IPS-11a (cell line): ENCODE data around the gene TBC1D16.

Experiments
- H3K4me3 ChIP-seq: one replicate; pipeline ENCODE4 v1.5.1; 2013; ENCODE audit warnings: low read depth, low read length, control low read depth

The TBC1D16 gene

GRCh38 chr17:79930877-79931816 lies 104.5 kb downstream of the TBC1D16 start:
- H3K4me3 ChIP-seq: no peak overlapping the region

GRCh38 chr17:79930062-79930876 lies 105.4 kb downstream of the TBC1D16 start:
- H3K4me3 ChIP-seq: peak overlapping the region; percentile 27

- H3K4me3 ChIP-seq: no peak overlapping the region
These were observed 106.2 kb downstream of the TBC1D16 start for GRCh38 chr17:79929257-79930061.

GRCh38 chr17:79928502-79929256 lies 107.0 kb downstream of the TBC1D16 start:
- H3K4me3 ChIP-seq: no peak overlapping the region

GRCh38 chr17:79927688-79928501 lies 107.8 kb downstream of the TBC1D16 start:
- no peak overlapping the region for H3K4me3 ChIP-seq

- H3K4me3 ChIP-seq: no peak overlapping the region
These were observed 108.5 kb downstream of the TBC1D16 start for GRCh38 chr17:79927136-79927661.

GRCh38 chr17:79926605-79927135 lies 109.0 kb downstream of the TBC1D16 start:
- no peak overlapping the region for H3K4me3 ChIP-seq

GRCh38 chr17:79926142-79926604 lies 109.5 kb downstream of the TBC1D16 start:
- no peak overlapping the region for H3K4me3 ChIP-seq

- no peak overlapping the region for H3K4me3 ChIP-seq
These were observed 110.3 kb downstream of the TBC1D16 start for GRCh38 chr17:79925242-79925957.

GRCh38 chr17:79924639-79924976 lies 111.1 kb downstream of the TBC1D16 start:
- no peak overlapping the region for H3K4me3 ChIP-seq

- no peak overlapping the region for H3K4me3 ChIP-seq
These were observed 111.6 kb downstream of the TBC1D16 start for GRCh38 chr17:79923974-79924638.

GRCh38 chr17:79922798-79923197 lies 112.9 kb downstream of the TBC1D16 start:
- H3K4me3 ChIP-seq: no peak overlapping the region

GRCh38 chr17:79922116-79922601 lies 113.5 kb downstream of the TBC1D16 start:
- H3K4me3 ChIP-seq: no peak overlapping the region

- no peak overlapping the region for H3K4me3 ChIP-seq
These were observed 114.1 kb downstream of the TBC1D16 start for GRCh38 chr17:79921411-79922115.

- no peak overlapping the region for H3K4me3 ChIP-seq
These were observed 114.8 kb downstream of the TBC1D16 start for GRCh38 chr17:79920751-79921410.
